Small intestine (tissue), 7 donors: ENCODE data around the gene TCL1A. TPM values are rescaled to one million over a fixed set of nuclear protein-coding genes. Genes with fewer than 3 reads are reported as not detected.

ENCODE experiments used
- DNase-seq, 2 donors: peaks; one replicate each; pipeline versions ENCODE4 v3.0.0 to v3.0.0-alpha.2; 2013
- FAIRE-seq: peaks from 2 replicates; lab custom pipeline; 2012; peaks lifted over from hg19 to GRCh38; lab: Jason Lieb, UNC
- H3K27ac ChIP-seq, 3 donors: one replicate each; pipeline ENCODE4 v1.5.1; 2013; ENCODE audit warnings: low read length in 2 of 3, mild to moderate bottlenecking in 2 of 3, control low read depth in 1 of 3, inconsistent platforms in 1 of 3, low read depth in 1 of 3, moderate library complexity in 1 of 3
- H3K27me3 ChIP-seq, 3 donors: one replicate each; pipeline ENCODE4 v1.6.1; 2013; ENCODE audit warnings: low read length in 3 of 3, inconsistent platforms in 1 of 3; ENCODE audit not compliant: control insufficient read depth in 3 of 3, insufficient read depth in 3 of 3
- H3K36me3 ChIP-seq, 3 donors: one replicate each; pipeline ENCODE4 v1.6.1; 2013; ENCODE audit warnings: low read length in 3 of 3, inconsistent platforms in 1 of 3, low read depth in 1 of 3, mild to moderate bottlenecking in 1 of 3, moderate library complexity in 1 of 3; ENCODE audit not compliant: control insufficient read depth in 3 of 3, insufficient read depth in 2 of 3
- H3K4me1 ChIP-seq, 3 donors: one replicate each; pipeline ENCODE4 v1.6.1; 2013; ENCODE audit warnings: low read length in 2 of 3, inconsistent platforms in 1 of 3, low read depth in 1 of 3, mild to moderate bottlenecking in 1 of 3, moderate library complexity in 1 of 3; ENCODE audit not compliant: control insufficient read depth in 3 of 3, insufficient read depth in 2 of 3
- H3K4me3 ChIP-seq, 3 donors: one replicate each; pipeline ENCODE4 v1.5.1; 2013; ENCODE audit warnings: low read length in 3 of 3, control low read depth in 1 of 3, inconsistent platforms in 1 of 3, low read depth in 1 of 3, mild to moderate bottlenecking in 1 of 3, moderate library complexity in 1 of 3
- H3K9me3 ChIP-seq, 2 donors: one replicate each; pipeline ENCODE4 v1.6.1; 2013; ENCODE audit warnings: low read depth in 1 of 2, low read length in 1 of 2; ENCODE audit not compliant: control insufficient read depth in 2 of 2, insufficient read depth in 1 of 2
- WGBS, 3 donors: extraction: QIAGEN DNeasy Blood & Tissue Kit; methylation state at CpG; one replicate each; pipeline ENCODE4 v1.1.7; 2013; 5-methylcytosine and 5-hydroxymethylcytosine counted together
- polyA plus RNA-seq, 4 donors: library from polyadenylated mRNA; stranded (reverse) in 3 of 4; unstranded in 1 of 4; fragments of 200-250 nt in 3 of 4; fragments of 120-200 nt in 1 of 4; gene quantifications; one replicate each; pipeline versions ENCODE4 v1.2.1 to v1.2.3, GENCODE V29; 2013
- donor health status: healthy with polysubstance abuse.
- donor health status: control.
- donor health status: control.
- donor health status: Bipolar disorder and iron deficiency.
- donor health status: healthy.

The TCL1A gene
- polyA plus RNA-seq, 4 donors = 0.59 to 3.8 TPM; not detected in 2

DNA sequence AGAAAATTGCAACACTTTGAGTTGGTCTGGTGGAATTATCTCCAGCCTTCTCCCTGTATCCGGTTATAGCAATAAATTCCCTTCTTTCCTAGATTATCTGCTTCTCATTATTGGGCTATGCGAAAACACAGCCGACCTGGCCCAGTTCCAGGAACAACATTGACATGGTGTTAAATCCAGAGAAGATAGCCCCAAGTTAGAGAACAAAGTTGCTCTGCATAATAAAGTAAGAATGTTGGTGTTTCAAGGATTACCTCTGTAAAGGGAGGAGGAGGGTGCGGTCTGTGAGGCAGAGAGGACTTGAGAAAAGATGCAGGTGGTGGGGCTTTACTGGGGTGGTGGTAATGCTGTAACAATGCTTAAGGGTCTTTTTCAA, 12.1 kb downstream of the TCL1A start:
- Histone ChIP-seq H3K27me3 (peaks cover 0 to 2% (median 0%) of the 10 kb centered on the region in 3 donors), H3K4me3 (no peak overlapping the region), H3K27ac (no peak overlapping the region), H3K36me3 (no peaks in the 10 kb centered on the region), H3K9me3 (no peaks in the 10 kb centered on the region), H3K4me1 (no peaks in the 10 kb centered on the region)
- peak in 1 of 2 donors; percentile 10 for DNase-seq
- WGBS, 3 donors = 18 to 38% (median 21%) methylated on average over 4 of the region's 4 CpGs
- no peak for FAIRE-seq

DNA sequence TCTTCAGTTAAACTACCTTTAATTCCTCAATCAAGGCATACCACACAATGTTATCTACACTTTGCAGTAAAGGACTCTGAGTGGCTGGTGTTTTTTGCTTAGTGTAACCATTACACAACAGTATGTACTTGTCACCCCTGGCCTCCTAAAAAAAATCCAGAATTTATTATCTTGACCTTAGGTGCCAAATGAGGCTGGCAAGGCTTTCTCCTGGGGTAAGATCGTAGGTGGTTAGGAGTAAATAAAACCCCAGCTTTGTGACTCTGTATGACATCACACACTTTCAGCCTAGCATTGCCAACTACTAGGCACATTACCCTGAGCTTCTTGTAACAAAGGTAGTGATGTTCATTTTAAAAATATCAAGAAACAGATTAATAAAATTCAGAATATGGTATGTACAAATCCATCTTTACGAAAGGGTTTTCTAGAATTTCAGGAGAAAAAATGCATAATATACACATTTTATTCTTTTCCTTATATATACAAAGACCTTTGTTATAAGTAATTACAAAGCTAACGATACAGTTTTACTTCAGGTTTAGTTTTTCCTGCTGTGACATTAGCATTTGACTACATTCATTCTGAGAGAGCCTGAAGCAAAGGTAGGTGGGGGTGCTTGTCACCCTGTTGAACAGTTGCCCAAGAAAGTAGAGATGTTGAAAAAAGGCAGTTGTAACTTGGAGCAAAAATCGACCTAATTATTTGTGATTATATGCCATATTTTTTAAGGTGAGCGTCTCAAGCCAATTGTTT, 13.5 kb downstream of the TCL1A start:
- DNase-seq (no peak), FAIRE-seq (no peak)
- peaks cover 0 to 2% (median 0%) of the 10 kb centered on the region in 3 donors for H3K27me3 ChIP-seq
- 50 to 51% (median 51%) methylated on average over 5 of the region's 5 CpGs for WGBS, 3 donors
- H3K4me1 ChIP-seq = no peaks in the 10 kb centered on the region
- H3K4me3 ChIP-seq = no peak overlapping the region
- H3K9me3 ChIP-seq = no peaks in the 10 kb centered on the region
- H3K36me3 ChIP-seq = no peaks in the 10 kb centered on the region
- no peak overlapping the region for H3K27ac ChIP-seq

DNA sequence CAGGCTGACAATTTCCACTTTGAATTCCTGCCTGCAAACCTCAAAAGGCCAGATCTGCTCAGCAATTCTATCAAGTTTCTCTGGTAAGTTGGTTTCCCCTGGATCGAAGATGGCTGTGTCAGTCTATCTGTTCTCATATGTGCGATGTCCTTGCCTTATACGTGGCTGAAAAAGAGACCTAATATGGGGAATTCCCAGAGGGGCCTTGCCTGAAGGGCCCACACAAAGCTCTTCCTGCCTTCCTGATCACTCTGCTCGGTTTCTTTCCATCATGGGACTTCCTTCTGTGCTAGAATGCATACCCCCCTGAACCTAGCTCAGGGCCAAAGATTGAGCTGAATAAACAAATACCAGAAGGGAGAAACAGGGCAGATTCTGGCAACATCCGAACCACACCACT, 14.5 kb downstream of the TCL1A start:
- FAIRE-seq (no peak), DNase-seq (no peak)
- no peak overlapping the region for H3K27ac ChIP-seq
- H3K4me3 ChIP-seq = no peak overlapping the region
- H3K4me1 ChIP-seq = no peaks in the 10 kb centered on the region
- H3K36me3 ChIP-seq = no peaks in the 10 kb centered on the region
- H3K9me3 ChIP-seq = no peaks in the 10 kb centered on the region
- WGBS, 3 donors = 52 to 64% (median 54%) methylated on average over 5 of the region's 5 CpGs
- H3K27me3 ChIP-seq = peaks cover 0 to 2% (median 0%) of the 10 kb centered on the region in 3 donors

DNA sequence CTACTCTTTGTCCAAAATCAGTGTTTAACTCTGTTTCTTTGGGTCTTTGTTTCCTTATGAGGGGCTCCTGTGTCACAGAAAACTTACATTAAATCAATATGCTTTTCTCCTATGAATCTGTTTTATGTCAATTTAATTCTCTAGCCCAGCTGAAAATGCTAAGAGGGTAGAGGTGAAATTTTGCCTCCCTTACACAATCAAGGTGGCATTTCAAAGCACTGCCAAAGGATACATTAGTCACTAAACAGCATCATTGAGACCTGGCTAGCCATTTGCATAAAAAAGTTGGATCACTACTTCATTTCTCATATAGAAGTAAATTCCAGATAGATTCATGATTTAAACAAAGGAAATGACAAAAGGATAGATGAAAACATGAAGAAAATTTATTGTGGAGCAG, 15.6 kb downstream of the TCL1A start:
- Histone ChIP-seq H3K4me1 (no peaks in the 10 kb centered on the region), H3K4me3 (no peak overlapping the region), H3K27ac (no peak overlapping the region), H3K36me3 (no peaks in the 10 kb centered on the region), H3K27me3 (peaks cover 0 to 6% (median 0%) of the 10 kb centered on the region in 3 donors), H3K9me3 (no peaks in the 10 kb centered on the region)
- FAIRE-seq (no peak), DNase-seq (no peak)

DNA sequence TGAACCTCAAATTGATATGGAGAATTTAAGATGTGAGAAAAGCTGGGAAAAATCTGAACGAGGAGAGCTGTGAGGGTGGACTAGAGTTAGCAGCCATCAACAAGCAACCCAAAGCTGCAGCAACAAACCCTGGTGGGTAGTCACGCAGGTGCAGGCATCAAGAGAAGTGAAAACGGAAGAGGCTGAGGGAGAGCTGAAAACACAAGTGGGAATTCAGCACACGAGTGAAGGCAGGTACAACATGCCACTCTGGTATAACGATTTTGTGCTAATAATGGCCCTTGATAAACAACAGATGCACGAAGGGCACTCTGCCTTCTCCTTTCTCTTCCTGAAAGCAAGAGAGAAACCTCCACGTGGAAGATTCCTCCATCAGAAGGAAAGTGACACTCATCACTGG, 16.2 kb downstream of the TCL1A start:
- Histone ChIP-seq H3K4me1 (no peaks in the 10 kb centered on the region), H3K27me3 (peaks cover 0 to 8% (median 0%) of the 10 kb centered on the region in 3 donors), H3K9me3 (no peaks in the 10 kb centered on the region), H3K4me3 (no peak overlapping the region), H3K27ac (no peak overlapping the region), H3K36me3 (no peaks in the 10 kb centered on the region)
- FAIRE-seq (no peak), DNase-seq (no peak)
- WGBS, 3 donors = 45 to 53% (median 47%) methylated on average over 7 of the region's 7 CpGs

DNA sequence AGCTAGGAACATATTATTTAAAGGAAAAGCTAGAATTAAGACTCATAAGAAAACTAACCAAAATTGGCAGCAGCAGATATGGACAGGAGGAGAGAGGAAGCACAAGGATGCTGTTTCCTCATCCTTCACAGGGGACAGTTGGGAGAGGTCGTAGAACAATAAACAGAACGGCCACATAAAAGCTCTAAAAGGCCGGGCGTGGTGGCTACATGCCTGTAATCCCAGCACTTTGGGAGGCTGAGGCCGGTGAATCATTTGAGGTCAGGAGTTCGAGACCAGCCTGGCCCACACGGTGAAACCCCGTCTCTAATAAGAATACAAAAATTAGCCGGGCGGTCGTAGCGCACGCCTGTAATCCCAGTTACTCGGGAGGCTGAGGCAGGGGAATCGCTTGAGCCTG, 17.2 kb downstream of the TCL1A start:
- WGBS, 3 donors = 63 to 74% (median 67%) methylated on average over 15 of the region's 15 CpGs
- Histone ChIP-seq H3K4me1 (no peaks in the 10 kb centered on the region), H3K4me3 (no peak overlapping the region), H3K9me3 (no peaks in the 10 kb centered on the region), H3K36me3 (no peaks in the 10 kb centered on the region), H3K27ac (no peak overlapping the region), H3K27me3 (peaks cover 0 to 8% (median 4%) of the 10 kb centered on the region in 3 donors)
- FAIRE-seq (no peak), DNase-seq (no peak)

DNA sequence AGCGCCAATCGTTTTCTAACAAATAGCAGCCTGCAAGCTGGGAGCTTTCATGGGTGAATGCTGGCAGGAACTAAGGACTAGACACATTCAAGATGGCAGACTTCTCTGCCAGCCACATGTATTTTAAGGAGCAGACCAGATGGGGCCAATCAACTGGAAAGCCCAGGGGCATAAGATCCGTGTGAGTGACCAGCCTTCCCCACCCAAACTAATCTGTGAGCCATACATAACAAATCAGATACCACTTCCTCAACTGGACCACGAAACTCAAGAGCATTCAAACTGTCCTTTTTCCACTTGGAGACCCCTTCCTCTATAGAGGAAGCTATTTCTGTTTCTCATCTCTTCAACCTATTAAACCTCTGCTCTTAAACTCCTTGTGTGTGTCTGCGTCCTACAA, 18.0 kb downstream of the TCL1A start:
- WGBS, 3 donors = 68 to 80% (median 72%) methylated on average over 5 of the region's 5 CpGs
- no peak for FAIRE-seq
- no peak overlapping the region for H3K27ac ChIP-seq

DNA sequence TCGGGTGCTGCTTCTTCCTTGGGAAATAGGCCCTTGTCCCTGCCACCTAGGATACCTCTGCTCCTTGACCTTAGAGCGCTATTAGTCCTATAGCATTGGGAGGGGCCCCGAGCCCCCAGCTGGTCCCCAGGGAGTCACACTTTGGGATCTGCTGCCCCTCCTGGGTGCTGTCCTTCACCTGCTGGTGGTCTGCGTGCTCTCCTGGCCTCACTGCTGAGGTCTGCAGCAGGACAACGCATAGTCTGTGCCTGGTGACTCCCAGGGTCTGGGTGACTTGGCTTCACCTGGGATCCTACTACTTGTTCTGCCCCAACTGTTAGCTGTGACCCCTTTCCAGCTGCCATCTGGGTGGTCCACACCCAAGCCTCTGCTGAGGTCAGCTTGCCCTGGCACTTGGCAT, 18.9 kb downstream of the TCL1A start:
- no peak for DNase-seq
- Histone ChIP-seq H3K27ac (no peak overlapping the region), H3K9me3 (no peaks in the 10 kb centered on the region), H3K36me3 (no peaks in the 10 kb centered on the region), H3K4me3 (no peak overlapping the region), H3K27me3 (peaks cover 0 to 6% (median 4%) of the 10 kb centered on the region in 3 donors), H3K4me1 (no peaks in the 10 kb centered on the region)
- 61 to 76% (median 64%) methylated on average over 4 to 5 of the region's 5 CpGs for WGBS, 3 donors
- no peak for FAIRE-seq

More for the DNA sequence above, 18.0 kb downstream of the TCL1A start:
- no peaks in the 10 kb centered on the region for H3K4me1 ChIP-seq
- H3K27me3 ChIP-seq = peaks cover 0 to 8% (median 4%) of the 10 kb centered on the region in 3 donors
- no peak overlapping the region for H3K4me3 ChIP-seq
- H3K9me3 ChIP-seq = no peaks in the 10 kb centered on the region
- no peaks in the 10 kb centered on the region for H3K36me3 ChIP-seq
- DNase-seq = no peak

DNA sequence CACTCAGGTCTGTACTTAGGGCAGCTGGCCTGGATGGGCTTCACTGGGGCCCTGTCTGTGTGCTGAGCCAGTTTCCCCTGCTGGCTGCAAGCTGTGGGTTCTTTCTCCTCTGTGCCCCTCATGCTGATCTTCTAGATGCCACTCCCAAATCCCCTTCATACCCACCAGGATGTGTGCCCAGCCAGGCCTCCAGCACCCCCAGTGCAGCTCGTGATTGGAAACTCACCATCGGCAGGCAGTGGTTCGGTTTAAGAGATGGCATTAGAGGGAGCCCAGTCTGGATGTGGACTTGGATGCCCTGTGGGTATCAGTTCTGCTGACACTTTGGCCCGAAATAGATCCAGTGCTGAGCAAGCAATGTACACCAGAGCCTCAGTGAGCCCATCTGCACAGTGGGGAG, 21.8 kb downstream of the TCL1A start:
- DNase-seq (no peak), FAIRE-seq (no peak)
- Histone ChIP-seq H3K27me3 (peaks cover 0 to 6% (median 4%) of the 10 kb centered on the region in 3 donors), H3K9me3 (no peaks in the 10 kb centered on the region), H3K36me3 (no peaks in the 10 kb centered on the region), H3K4me3 (no peak overlapping the region), H3K4me1 (no peaks in the 10 kb centered on the region), H3K27ac (no peak overlapping the region)
- WGBS, 3 donors = 77 to 91% (median 82%) methylated on average over 4 of the region's 4 CpGs
